CD4-positive, alpha-beta T cell (primary cell): ENCODE data around the gene TUBGCP6. TPM values are rescaled to one million over a fixed set of nuclear protein-coding genes. Genes with fewer than 3 reads are reported as not detected.

Source experiments
- ATAC-seq: fragments of 200-7000 bp; cut with Tn5 transposase; one replicate; pipeline ENCODE4 v1.10.0; 2022; ENCODE audit warnings: mild to moderate bottlenecking; ENCODE audit not compliant: poor library complexity
- CTCF ChIA-PET: fragments of 350-600 bp; sonication (Branson Sonifier 250); formaldehyde crosslinking; loops from one replicate; lab custom pipeline; 2021; ENCODE audit warnings: antibody characterized with exemption, inconsistent platforms; lab: Charles Lee
- POLR2A ChIA-PET: fragments of 350-600 bp; sonication (Branson Sonifier 250); formaldehyde crosslinking; loops from one replicate; lab custom pipeline; 2021; ENCODE audit warnings: antibody characterized with exemption, inconsistent platforms; lab: Charles Lee
- DNase-seq, 14 experiments: peaks; one replicate each; pipeline ENCODE4 v3.0.0-alpha.2; 2013 to 2020; ENCODE audit warnings: mixed read lengths in 2 of 14
- H3K27ac ChIP-seq, 2 donors: one replicate each; pipeline versions ENCODE4 v1.5.1 to v1.7.0; 2013; ENCODE audit warnings: low read length in 2 of 2, low read depth in 1 of 2, mild to moderate bottlenecking in 1 of 2
- H3K27me3 ChIP-seq, 2 experiments: 1 replicate in 1 of 2; 2 replicates in 1 of 2; pipeline versions ENCODE4 v1.6.1 to v1.7.0; 2013; ENCODE audit warnings: low read length in 2 of 2, control low read depth in 1 of 2, mild to moderate bottlenecking in 1 of 2, moderate library complexity in 1 of 2; ENCODE audit not compliant: insufficient read depth in 2 of 2, control insufficient read depth in 1 of 2
- H3K36me3 ChIP-seq: one replicate; pipeline ENCODE4 v1.6.1; 2013; ENCODE audit warnings: low read length, control low read depth; ENCODE audit not compliant: insufficient read depth
- H3K4me1 ChIP-seq: one replicate; pipeline ENCODE4 v1.6.1; 2013; ENCODE audit warnings: low read length, control low read depth; ENCODE audit not compliant: insufficient read depth
- H3K4me3 ChIP-seq: one replicate; pipeline ENCODE4 v1.5.1; 2013; ENCODE audit warnings: mild to moderate bottlenecking, low read length, moderate library complexity
- H3K9me3 ChIP-seq, 2 experiments: 1 replicate in 1 of 2; 2 replicates in 1 of 2; pipeline versions ENCODE4 v1.6.1 to v1.7.0; 2013; ENCODE audit warnings: low read length in 2 of 2, mild to moderate bottlenecking in 2 of 2, control low read depth in 1 of 2, moderate library complexity in 1 of 2; ENCODE audit not compliant: control insufficient read depth in 1 of 2, insufficient read depth in 1 of 2
- H3K27ac Mint-ChIP-seq: one replicate; pipeline ENCODE4 v1.8.0; 2020; ENCODE audit warnings: mixed read lengths
- H3K27me3 Mint-ChIP-seq: one replicate; pipeline ENCODE4 v1.8.0; 2021; ENCODE audit warnings: mixed read lengths
- H3K36me3 Mint-ChIP-seq: one replicate; pipeline ENCODE4 v1.8.0; 2021; ENCODE audit warnings: low read depth, mixed read lengths
- H3K4me1 Mint-ChIP-seq: one replicate; pipeline ENCODE4 v1.8.0; 2021; ENCODE audit warnings: low read depth, mixed read lengths
- H3K4me3 Mint-ChIP-seq: one replicate; pipeline ENCODE4 v1.8.0; 2020; ENCODE audit warnings: mild to moderate bottlenecking, mixed read lengths
- H3K9me3 Mint-ChIP-seq: one replicate; pipeline ENCODE4 v1.8.0; 2020; ENCODE audit warnings: mixed read lengths
- CTCF ChIP-seq: fragments of 200-600 bp; IDR thresholded peaks from one replicate; pipeline ENCODE4 v1.8.0; 2022; ENCODE audit warnings: antibody characterized with exemption, mild to moderate bottlenecking
- intact Hi-C, 2 experiments: fragments of 100-400 bp; cut with DNase I in 1 of 2; cut with micrococcal nuclease in 1 of 2; formaldehyde crosslinking; loops; one replicate each; pipeline versions ENCODE4 v1.15.1 to v1.9.0; 2023 to 2025; cut with DNase I, micrococcal nuclease
- total RNA-seq, 174 experiments: library from RNA in 2 of 174; stranded (reverse) in 2 of 174; gene quantifications; one replicate each; pipeline ENCODE4 v1.2.3 and lab custom pipeline; 2021 to 2026

The TUBGCP6 gene
- total RNA-seq, 2 experiments from 2014 or later, result 124 to 126 TPM

GRCh38 chr22:50283821-50284220 lies 39.0 kb upstream of the TUBGCP6 start:
- no peaks in the 10 kb centered on the region for H3K4me1 ChIP-seq
- H3K36me3 ChIP-seq, result no peaks in the 10 kb centered on the region
- TF ChIP-seq CTCF, result no peak
- H3K4me3 ChIP-seq, result no peak overlapping the region
- Mint-ChIP-seq H3K4me3 (no peak overlapping the region), H3K27ac (no peak overlapping the region), H3K36me3 (no peaks in the 10 kb centered on the region), H3K27me3 (no peaks in the 10 kb centered on the region), H3K4me1 (no peaks in the 10 kb centered on the region), H3K9me3 (no peaks in the 10 kb centered on the region)
- ChIA-PET CTCF (no interaction called here), POLR2A (no interaction called here)
- no peaks in the 10 kb centered on the region for H3K9me3 ChIP-seq
- ATAC-seq (no peak), DNase-seq (no peak)
- H3K27me3 ChIP-seq, result no peaks in the 10 kb centered on the region
- intact Hi-C loops, result no loop called here
- no peak overlapping the region for H3K27ac ChIP-seq

- Histone ChIP-seq H3K27ac (no peak overlapping the region), H3K27me3 (no peaks in the 10 kb centered on the region), H3K4me3 (no peak overlapping the region), H3K36me3 (no peaks in the 10 kb centered on the region), H3K4me1 (no peaks in the 10 kb centered on the region), H3K9me3 (peaks cover 0 to 5% of the 10 kb centered on the region in 2 experiments)
- Mint-ChIP-seq H3K4me3 (no peak overlapping the region), H3K27ac (no peak overlapping the region), H3K27me3 (no peaks in the 10 kb centered on the region), H3K9me3 (no peaks in the 10 kb centered on the region), H3K4me1 (no peaks in the 10 kb centered on the region), H3K36me3 (no peaks in the 10 kb centered on the region)
- intact Hi-C loops, result no loop called here
- DNase-seq (no peak), ATAC-seq (no peak)
- no peak for TF ChIP-seq CTCF
- ChIA-PET CTCF (no interaction called here), POLR2A (no interaction called here)
Measured at GRCh38 chr22:50282361-50283155, 37.7 kb upstream of the TUBGCP6 start.

- Histone ChIP-seq H3K4me1 (no peaks in the 10 kb centered on the region), H3K4me3 (no peak overlapping the region), H3K27ac (no peak overlapping the region), H3K27me3 (no peaks in the 10 kb centered on the region), H3K36me3 (no peaks in the 10 kb centered on the region), H3K9me3 (peaks cover 0 to 5% of the 10 kb centered on the region in 2 experiments)
- ATAC-seq, result no peak
- CTCF ChIA-PET, result no interaction called here
- no peak for DNase-seq
- intact Hi-C loops, result no loop called here
- no peaks in the 10 kb centered on the region for H3K27me3 Mint-ChIP-seq
- H3K27ac Mint-ChIP-seq, result no peak overlapping the region
- TF ChIP-seq CTCF, result no peak
- no peaks in the 10 kb centered on the region for H3K9me3 Mint-ChIP-seq
- no peaks in the 10 kb centered on the region for H3K36me3 Mint-ChIP-seq
- no peaks in the 10 kb centered on the region for H3K4me1 Mint-ChIP-seq
- POLR2A ChIA-PET, result no interaction called here
- H3K4me3 Mint-ChIP-seq, result no peak overlapping the region
Measured at GRCh38 chr22:50281957-50282356, 37.1 kb upstream of the TUBGCP6 start.
